ENCODE data around the gene ZDHHC6. TPM values are rescaled to one million over a fixed set of nuclear protein-coding genes. Genes with fewer than 3 reads are reported as not detected.

ZDHHC6 gene
- total RNA-seq, 1 experiment from 2014 or later: 88.5 TPM

DNA sequence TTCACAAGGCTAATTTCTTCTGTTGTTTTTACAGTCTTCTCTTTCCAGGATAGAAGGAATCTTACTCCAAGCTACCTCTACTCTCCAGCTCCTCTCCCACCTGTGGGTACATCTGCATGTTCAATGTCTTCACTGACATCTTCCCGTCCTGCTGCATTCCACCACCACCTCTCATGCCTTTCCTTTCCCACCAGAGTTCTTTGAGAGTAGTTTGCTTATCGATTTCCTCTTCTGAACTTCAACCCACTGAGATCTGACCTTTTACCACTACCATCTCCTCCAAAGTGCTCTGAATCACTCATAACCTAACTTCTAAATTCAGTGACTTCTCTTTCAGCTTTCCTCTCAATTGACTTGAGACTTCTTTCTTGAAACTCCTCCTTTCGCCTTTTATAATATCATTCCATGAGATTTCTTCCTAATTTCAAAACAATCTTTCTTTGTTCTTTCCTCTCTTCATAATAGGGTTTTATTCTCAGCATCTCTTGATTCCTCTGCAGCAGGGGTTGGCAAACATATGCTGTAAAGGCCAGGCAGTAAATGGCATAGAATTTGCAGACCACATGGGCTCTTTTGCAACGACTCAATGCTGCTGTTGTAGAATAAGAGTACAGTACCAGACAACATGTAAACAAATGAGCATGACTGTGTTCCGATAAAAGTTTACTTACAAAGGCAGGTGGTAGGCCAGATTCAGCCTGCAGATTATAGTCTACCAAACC is 50.7 kb downstream of the ZDHHC6 start:
- peaks cover 23 to 36% of the 10 kb centered on the region in 2 experiments; a peak in 3 of 4 replicates for H3K36me3 ChIP-seq (ENCODE audit: control insufficient read depth in 1 of 2, insufficient read depth in 2 of 2, low read length in 2 of 2)
- H3K27ac ChIP-seq (ENCODE audit: low read depth, low read length): peak overlapping the region; percentile 62
- no peaks in the 10 kb centered on the region for H3K9me3 ChIP-seq (ENCODE audit: control insufficient read depth in 1 of 2, insufficient read depth in 1 of 2, low read depth in 1 of 2, low read length in 2 of 2)
- intact Hi-C loops (cut with micrococcal nuclease): no loop called here
- H3K4me3 ChIP-seq (replicated peaks in 1 of 2; ENCODE audit: low read depth in 1 of 2, low read length in 2 of 2): no peak overlapping the region
- ATAC-seq: peak; percentile 33
- H3K27me3 ChIP-seq (ENCODE audit: insufficient read depth, low read length): no peaks in the 10 kb centered on the region
- H3K4me2 ChIP-seq (ENCODE audit: low read length): peak overlapping the region; percentile 51
- ChIA-PET RAD21 (ENCODE audit: low non-redundant PET in 1 of 2, low total read pairs in 2 of 2, uncharacterized antibody in 2 of 2, unreplicated experiment in 2 of 2) (no interaction called here), CTCF (interaction anchor here (1.1 kb wide), 1 partner anchor 39 kb away, joined by 3 read pairs; no protein-coding TSS in a partner anchor), POLR2A (interaction anchor here (1.5 to 2.1 kb wide), 3 partner anchors 9 to 16 kb away, joined by 3 to 7 read pairs (median 5); no protein-coding TSS in a partner anchor)
- no peaks in the 10 kb centered on the region for H4K20me1 ChIP-seq (ENCODE audit: insufficient read depth)
- H3K9me2 ChIP-seq (ENCODE audit: insufficient read depth): no peaks in the 10 kb centered on the region
- peaks cover 57 to 73% of the 10 kb centered on the region in 2 experiments for H3K4me1 ChIP-seq (ENCODE audit: control insufficient read depth in 1 of 2, insufficient read depth in 2 of 2, low read length in 2 of 2)
- H2AFZ ChIP-seq (ENCODE audit: low read depth, low read length, poor library complexity, severe bottlenecking): no peak overlapping the region
- no TSS peak for BruUV-seq (replicated peaks)
- H3K9ac ChIP-seq (ENCODE audit: low read length): peak overlapping the region; percentile 32
- TF ChIP-seq, protein P1, sequence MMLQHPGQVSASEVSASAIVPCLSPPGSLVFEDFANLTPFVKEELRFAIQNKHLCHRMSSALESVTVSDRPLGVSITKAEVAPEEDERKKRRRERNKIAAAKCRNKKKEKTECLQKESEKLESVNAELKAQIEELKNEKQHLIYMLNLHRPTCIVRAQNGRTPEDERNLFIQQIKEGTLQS (IDR thresholded peaks at IDR 0.05): no peak
- TF ChIP-seq SRF (IDR thresholded peaks at IDR 0.05; ENCODE audit: low read depth) (no peak), SIN3A (IDR thresholded peaks at IDR 0.05; ENCODE audit: low read depth) (no peak), YY1 (IDR thresholded peaks at IDR 0.05; ENCODE audit: extremely low read depth, insufficient replicate concordance, low read depth, low read length) (no peak), RAD21 (IDR thresholded peaks at IDR 0.05; ENCODE audit: low read depth) (no peak), EGR1 (IDR thresholded peaks at IDR 0.05; ENCODE audit: low read depth) (no peak), ELF1 (IDR thresholded peaks at IDR 0.05; ENCODE audit: borderline replicate concordance, low read depth) (no peak), ZNF274 (IDR thresholded peaks at IDR 0.05; ENCODE audit: low read depth, low read length) (no peak), CBX3 (IDR thresholded peaks at IDR 0.05; ENCODE audit: low read depth) (no peak), FOSL1 (IDR thresholded peaks at IDR 0.05; ENCODE audit: low read depth) (no peak), POLR2AphosphoS5 (IDR thresholded peaks at IDR 0.05; ENCODE audit: low read depth, low read length) (no peak; the same call in 1 of the 2 replicates)
- TF ChIP-seq, protein P2, sequence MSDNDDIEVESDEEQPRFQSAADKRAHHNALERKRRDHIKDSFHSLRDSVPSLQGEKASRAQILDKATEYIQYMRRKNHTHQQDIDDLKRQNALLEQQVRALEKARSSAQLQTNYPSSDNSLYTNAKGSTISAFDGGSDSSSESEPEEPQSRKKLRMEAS (IDR thresholded peaks at IDR 0.05): no peak
- peaks cover 61% of the 10 kb centered on the region for H3K79me2 ChIP-seq (ENCODE audit: insufficient read depth, low read length)
- DNase-seq (ENCODE audit: low read depth, low spot score): no peak

Data from HCT116 (cell line).